Measurements from ENCODE around the gene IDUA.

The IDUA gene

DNA sequence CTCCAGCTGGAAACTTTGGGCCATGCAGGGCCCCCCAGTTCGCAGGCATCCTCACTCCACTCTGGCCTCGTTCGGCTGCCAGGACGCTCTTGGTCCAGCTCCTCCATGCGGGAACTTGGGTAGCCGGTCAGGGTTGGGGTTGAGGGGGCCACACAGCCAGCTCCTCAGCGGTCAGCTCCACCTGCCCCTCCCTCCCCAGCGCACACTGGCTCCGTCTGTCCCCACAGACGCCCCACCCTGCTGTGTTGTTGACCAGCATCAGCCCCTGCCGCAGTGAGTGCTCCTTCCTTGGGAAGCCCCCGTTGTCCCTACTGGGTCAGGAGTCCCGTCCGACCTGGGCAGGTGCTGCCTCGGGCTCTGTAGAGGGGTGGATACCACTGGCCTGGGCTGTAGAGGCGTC is 30.4 kb downstream of the IDUA start:
- no peak for ATAC-seq

- no peak for ATAC-seq
Measured at GRCh38 chr4:1017706-1018105, 30.9 kb downstream of the IDUA start.

DNA sequence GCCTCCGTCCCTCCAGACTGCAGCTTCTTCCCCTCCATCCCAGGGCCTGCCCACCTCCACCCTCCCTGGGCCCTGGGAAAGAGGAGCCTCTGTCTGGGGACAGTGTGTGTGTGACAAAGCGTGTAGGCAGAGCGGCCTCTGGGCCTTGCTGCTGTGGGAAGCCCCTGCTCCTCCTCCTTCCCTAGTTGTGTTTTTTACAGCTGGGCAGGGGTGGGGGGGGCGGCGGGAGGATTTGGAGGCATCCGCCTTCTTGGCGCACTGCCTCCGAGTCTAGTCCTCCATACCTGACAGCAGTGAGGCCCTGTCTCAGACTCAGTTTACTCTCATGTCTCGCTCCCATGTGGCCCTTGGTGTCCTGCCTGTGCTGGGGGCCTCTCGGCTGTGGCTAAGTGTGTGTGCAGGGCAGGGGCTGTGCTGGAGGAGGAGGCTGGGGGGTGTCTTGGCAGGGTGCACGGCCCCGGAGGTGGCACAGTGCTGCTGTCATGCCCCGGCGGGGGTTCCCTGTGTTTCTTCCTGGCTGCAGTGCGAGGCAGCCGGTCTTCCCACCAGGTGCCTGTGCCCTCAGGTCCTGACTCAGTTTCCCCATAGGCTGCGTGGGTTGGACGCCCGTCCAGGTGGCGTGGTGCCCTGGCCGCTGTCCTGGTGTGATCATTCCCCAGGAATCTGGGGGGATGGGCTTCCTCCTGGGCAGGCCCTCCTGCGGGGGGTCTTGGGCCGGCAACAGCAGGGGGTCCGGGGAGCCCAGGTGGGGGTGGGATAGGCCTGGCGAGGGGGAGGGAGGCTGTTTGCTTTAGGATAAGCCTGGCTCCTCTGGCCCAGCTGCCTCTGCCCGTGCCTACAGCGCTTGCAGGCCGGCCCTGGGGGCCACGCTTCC is 31.5 kb downstream of the IDUA start:
- no peak for ATAC-seq

DNA sequence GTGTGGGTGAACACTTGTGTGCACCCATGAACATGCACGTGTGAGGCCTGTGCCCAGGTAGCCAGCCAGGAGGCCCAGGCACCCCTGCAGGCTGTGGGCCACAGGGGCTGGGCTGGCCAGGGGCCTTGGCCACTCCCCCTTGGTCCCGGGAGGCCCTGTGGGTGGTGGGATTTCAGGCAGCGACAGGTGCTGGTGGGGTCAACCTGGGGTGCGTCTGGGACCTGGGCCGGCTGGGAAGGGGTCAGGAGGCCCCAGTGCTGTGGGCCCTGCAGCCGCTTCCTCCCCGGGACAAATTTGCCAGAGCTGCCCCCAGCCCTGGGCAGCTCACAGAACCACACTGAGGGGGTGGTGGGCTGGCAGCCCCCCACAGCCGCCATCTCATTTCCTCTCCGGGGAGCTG is 32.5 kb downstream of the IDUA start:
- ATAC-seq: no peak

DNA sequence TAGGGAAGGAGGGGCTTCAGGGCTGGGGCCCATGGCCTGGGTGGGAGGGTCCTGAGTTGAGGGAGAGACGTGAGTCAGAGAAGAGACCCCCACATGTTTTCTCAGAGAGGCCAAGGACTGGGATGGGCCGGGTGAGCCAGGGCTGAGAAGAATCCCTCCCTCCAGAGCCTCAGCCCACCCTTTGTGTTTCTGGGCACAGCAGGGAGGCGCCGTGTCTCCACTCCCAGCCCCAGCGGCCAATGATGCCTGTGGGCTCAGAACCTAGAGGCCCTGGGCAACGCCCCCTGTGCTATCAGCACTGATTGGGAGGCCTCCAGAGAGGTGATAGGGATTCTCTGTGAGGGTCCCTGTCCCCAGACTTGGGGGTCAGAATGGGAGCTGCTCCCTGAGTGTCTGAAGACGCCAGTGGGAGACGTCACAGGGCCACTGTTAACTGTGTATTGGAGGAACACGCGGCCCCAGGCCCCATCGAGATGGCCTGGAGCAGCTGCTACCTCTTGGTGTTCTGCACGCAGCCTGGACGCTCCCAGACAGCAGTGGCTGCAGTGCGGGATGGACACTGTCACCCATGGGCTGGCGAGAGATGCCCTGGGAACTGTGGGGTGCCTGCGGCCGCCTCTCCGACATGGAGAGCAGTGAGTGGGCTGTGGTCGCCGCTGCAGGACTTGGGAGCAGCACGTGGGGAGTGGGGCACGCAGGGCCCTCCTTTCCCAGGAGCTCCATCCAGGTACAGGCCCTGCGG is 33.1 kb downstream of the IDUA start:
- no peak for ATAC-seq

DNA sequence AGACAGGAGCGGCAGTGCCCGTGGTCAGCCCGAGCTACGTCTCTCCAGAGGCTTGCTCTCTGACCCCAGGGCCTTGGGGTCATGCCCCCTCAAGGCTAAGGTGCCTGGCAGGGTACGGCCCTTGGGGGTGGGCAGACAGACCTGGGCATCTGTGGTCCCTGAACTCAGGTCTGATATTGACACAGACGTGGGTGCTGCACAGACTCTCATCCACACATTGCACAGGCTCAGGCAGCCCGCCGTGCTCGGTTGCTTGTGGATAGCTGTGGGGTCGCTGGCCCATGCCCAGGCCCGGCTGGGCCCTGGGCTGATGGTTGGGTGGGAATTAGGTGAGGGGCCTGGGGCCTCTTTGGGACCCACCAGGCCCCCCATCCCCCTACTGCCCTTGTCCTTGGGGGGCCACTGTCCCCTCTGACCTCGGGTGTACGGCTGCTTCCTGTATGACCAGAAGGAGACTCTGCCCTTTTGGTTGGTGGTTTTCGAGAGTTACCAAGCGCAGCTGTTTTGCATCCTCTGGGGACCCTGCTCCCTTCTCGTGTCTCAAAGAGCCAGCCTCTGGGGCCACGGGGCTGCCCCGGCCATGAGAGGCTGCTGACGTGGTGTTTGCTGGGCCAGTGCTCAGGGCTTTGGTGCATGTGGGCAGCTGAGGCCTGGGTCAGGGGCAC is 34.7 kb downstream of the IDUA start:
- ATAC-seq: no peak

DNA sequence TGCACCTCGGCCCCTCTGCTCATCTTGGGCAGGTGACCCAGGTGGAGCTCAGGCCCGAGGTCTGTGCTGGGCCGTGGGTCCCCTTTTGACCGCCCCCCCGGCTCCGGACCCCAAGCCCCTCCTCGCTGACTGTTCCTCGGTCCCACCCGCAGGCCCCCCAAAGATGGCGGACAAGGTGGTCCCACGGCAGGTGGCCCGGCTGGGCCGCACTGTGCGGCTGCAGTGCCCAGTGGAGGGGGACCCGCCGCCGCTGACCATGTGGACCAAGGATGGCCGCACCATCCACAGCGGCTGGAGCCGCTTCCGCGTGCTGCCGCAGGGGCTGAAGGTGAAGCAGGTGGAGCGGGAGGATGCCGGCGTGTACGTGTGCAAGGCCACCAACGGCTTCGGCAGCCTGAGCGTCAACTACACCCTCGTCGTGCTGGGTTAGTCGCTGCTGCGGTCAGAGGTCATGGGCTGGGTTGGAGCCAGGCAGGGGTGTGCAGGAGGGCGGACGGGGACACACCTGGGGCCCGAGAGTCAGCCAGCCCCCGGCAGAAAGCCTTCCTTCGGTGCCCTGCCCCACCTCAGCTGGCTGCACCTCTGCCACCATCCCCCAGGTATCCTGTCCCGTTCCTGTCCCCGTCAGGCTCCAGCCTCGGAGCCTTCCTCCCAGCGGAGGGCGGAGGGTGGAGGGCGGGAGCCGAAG is 35.4 kb downstream of the IDUA start:
- no peak for ATAC-seq

DNA sequence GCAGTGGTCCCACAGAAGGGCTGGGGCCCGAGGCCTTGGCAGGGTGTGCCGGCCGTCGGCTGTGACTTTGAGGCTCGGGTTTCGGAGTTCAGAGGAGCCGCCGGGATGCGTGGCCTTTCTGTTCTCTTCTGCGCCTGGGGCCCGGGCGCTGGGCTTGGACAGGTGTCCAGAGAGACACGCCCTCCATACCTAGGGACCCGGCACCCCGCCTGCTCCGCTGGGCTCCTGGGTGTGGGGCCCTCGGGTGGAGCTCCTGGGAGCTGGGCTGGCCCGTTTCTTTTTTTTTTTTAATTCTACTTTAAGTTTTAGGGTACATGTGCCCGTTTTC is 35.9 kb downstream of the IDUA start:
- ATAC-seq: no peak

GRCh38 chr4:1023075-1023640 is 36.3 kb downstream of the IDUA start:
- no peak for ATAC-seq

GRCh38 chr4:1023895-1024740 is 37.3 kb downstream of the IDUA start:
- no peak for ATAC-seq

GRCh38 chr4:1024882-1025545 is 38.2 kb downstream of the IDUA start:
- ATAC-seq: no peak

GRCh38 chr4:1026115-1026514 is 39.3 kb downstream of the IDUA start:
- ATAC-seq: peak; percentile 85 to 86

GRCh38 chr4:1027219-1027914 is 40.5 kb downstream of the IDUA start:
- no peak for ATAC-seq

DNA sequence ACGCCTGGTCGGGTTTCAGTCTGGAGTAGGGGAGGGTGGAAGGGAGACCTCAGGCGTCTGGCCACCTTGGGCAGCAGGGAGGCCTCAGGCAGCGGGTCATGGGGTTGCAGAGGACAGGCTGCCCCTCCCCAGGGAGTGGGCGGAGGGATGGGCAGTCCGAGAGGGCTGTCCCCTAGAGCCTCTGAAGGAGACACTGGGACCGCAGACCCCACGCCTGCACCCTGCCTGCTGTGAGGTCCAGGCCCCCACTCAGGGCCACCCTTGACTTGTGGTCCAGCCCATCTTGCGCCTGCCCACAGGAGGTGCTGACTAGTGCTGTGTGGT is 41.0 kb downstream of the IDUA start:
- ATAC-seq: no peak

GRCh38 chr4:1028574-1029220 is 41.9 kb downstream of the IDUA start:
- no peak for ATAC-seq

DNA sequence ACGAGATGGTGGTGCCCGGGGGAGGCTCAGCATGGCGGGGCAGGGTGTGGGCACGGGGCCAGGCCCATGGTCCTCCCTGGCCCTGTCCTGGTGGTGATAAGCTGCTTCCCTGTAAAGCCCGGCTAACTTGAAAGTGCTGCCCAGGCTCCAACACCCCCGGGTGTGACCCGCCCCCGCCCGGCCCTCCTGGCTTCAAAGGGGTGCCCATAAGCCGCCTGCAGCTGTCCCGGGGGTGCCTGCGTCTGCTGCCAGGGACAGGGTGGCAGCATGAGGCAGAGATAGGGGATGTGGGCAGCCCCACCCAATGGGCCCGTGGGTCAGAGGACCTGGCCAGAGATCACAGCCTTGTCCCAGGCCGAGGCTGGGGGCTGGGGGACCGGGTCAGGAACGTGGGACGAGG is 42.7 kb downstream of the IDUA start:
- no peak for ATAC-seq

- no peak for ATAC-seq
Measured at GRCh38 chr4:1030031-1030430, 43.2 kb downstream of the IDUA start.

DNA sequence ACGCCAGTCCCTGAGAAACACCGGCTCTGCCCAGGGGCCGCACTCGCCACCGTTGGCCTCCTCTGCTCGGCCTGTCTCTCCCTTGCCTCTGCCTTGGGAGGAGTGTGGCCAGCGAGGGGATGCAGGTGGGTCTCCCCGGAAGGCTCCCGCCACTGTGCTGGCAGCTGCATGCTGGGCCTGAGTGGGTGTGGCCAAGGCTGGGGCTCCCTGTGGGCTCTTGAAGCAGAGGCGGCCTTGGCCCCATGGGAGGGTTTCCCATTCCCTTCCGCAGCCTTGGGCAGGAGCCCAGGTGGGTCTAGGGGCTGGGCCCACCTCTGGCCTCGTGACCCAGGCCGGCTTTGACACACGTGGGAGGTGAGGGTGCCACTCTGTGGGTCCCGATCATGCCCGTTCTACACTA is 43.7 kb downstream of the IDUA start:
- ATAC-seq: no peak

DNA sequence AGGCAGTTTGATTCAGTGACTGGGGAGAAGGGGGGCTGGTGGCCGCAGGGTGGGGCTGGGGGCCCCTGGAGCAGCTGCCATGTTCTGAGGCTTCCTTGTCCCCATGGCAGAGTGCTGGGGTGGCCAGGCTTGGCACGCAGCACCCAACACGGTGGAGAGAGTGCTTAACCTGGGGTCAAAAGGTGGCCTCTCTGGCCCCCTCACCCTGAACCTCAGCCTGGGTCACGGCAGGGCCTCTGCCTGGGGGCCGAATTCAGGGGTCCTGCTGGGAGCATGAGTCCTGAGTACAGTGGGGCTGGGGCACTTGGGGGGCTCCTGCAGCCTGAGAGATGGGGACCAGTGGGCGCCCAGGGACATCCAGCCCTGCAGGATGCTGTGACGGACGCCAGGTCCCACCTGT is 44.5 kb downstream of the IDUA start:
- no peak for ATAC-seq
